Esophagus mucosa (tissue), 1 donor: ENCODE results near the gene ADARB2. TPM values are rescaled to one million over a fixed set of nuclear protein-coding genes. Genes with fewer than 3 reads are reported as not detected.
"Not testable (repeated sequence)": the region's sequence is repeated elsewhere in the genome, so short reads cannot be mapped to it uniquely, and the experiment has no call there.

Experiments
- ATAC-seq: fragments of 200-7000 bp; cut with Tn5 transposase; one replicate; pipeline ENCODE4 v1.9.1; 2020
- total RNA-seq: library from RNA; stranded (reverse); gene quantifications from one replicate; pipeline ENCODE4 v1.2.4, GENCODE V29; 2023
- donor health status: DM: yes; HTN: yes; CAD: no.

Gene ADARB2
- total RNA-seq, 1 donor from 2014 or later = 0.20 TPM

- no peak for ATAC-seq
Observed at GRCh38 chr10:1461016-1461415, 276.3 kb downstream of the ADARB2 start.

- ATAC-seq = peak; percentile 56
Observed at GRCh38 chr10:1459664-1460063, 277.7 kb downstream of the ADARB2 start.

GRCh38 chr10:1454951-1455350 is 282.4 kb downstream of the ADARB2 start:
- ATAC-seq = no peak

GRCh38 chr10:1454428-1454827 is 282.9 kb downstream of the ADARB2 start:
- ATAC-seq = peak; percentile 27

- ATAC-seq = no peak
Observed at GRCh38 chr10:1452777-1453176, 284.5 kb downstream of the ADARB2 start.

- ATAC-seq = no peak
Observed at GRCh38 chr10:1451941-1452340, 285.4 kb downstream of the ADARB2 start.

- ATAC-seq = peak; percentile 85
Observed at GRCh38 chr10:1451362-1451888, 285.9 kb downstream of the ADARB2 start.

- ATAC-seq = no peak
Observed at GRCh38 chr10:1449572-1450205, 287.6 kb downstream of the ADARB2 start.

- no peak for ATAC-seq
Observed at GRCh38 chr10:1449021-1449420, 288.3 kb downstream of the ADARB2 start.

DNA sequence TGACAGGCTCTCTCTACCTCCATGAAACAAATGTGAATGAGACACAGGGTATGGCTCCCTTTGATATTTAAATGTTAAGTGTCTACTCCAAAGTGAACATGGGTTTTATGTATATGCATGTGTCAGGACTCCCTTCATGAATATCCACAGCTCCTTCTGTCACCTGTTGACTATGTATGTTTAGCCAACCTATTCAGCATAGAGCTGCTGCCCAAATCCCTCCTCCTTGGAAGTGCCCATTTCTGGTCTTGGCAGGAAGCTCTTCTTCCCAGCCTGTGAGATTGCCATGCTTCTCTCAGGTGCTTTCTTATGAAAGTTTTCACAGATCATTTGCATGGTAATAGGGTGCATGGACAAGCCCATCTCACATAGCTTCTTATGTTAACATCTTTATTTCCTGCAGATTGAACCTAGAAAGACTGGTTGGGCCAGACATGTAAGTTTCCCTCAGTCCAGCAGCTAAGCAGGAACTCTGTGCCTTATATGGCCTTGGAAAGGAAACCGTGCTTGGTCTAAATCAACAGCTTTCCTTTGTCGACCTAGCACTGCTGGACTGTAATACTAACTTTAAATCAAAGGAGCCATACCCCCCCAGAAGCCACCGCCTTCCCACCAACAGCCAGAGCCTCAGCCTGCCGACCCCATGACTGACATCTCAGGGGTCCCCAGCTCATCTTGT is 288.9 kb downstream of the ADARB2 start:
- ATAC-seq = peak; percentile 91

GRCh38 chr10:1444826-1445225 is 292.5 kb downstream of the ADARB2 start:
- no peak for ATAC-seq

- no peak for ATAC-seq
Observed at GRCh38 chr10:1440897-1441296, 296.4 kb downstream of the ADARB2 start.

DNA sequence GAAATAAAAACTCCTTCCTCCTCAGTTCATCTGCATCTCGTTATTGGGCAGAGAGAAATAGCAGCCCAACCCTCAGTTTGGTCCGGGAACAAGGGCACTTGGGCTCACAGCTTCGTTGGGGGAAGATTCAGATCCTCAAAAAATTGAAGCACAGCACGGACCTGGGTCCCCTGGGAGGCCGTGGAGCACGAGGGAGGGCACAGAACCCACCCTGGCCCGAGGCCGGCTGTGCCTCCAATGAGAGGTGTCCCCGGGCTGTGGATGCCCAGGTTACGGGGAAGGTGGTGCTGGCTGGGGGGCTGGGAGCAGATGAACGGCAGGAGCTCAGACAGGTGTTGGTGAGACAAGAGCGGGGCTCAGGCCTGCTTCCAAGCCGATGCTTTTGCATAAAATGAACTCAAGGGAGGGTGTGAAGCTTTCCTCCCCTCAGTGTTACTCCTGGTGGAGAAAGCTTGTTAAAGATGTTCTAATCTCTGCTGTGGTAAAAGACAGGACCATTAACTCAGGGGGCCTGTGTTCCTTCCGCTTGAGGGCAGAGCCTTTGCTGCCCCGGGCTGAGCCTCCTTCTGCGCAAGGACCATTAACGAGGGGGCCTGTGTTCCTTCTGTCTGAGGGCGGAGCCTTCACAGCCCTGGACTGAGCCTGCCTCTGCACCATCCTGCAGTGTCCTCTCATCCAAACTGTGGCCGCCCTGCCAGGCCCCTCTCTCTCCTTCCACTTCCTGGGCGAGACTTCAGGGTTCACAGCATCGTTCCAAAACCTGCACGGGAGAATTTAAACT is 302.2 kb downstream of the ADARB2 start:
- no peak for ATAC-seq

DNA sequence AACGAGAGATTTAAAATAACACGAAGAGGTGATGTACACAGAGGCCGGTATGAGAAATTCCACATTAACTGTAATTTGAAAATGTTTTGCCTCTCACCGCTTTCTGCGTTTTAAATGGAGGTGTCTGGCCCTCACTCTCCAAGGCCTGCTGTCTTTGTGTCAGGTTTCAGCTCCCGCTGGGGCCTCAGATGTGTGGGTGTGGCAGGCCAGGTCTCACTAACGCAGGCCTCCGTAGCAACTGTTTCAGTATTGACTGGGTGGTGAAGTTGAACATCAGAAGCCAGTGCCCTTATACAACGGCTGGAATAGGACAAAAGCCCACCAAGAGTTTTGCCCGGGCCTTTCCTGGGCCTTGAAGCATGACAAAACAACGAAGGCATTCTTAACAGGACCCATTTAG is 303.1 kb downstream of the ADARB2 start:
- no peak for ATAC-seq

DNA sequence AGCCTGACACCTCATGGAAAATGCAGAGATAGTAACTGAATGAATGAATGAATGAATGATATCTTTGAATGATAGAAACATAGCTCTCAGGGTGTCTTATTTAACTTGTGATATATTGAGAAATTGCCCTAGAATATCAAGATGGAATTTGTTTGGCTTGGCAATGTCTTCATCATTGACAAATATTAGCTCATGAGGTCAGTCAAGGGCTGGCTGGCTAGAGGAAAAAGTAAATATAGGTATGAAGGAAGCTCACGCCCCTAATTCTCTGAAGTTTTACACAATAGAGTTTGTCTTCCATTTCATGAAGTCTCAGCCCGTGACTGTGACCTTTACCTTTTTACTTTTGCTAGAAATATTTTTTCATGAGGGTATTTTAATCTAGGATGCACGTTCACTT is 305.2 kb downstream of the ADARB2 start:
- no peak for ATAC-seq

GRCh38 chr10:1431229-1431628 is 306.1 kb downstream of the ADARB2 start:
- no peak for ATAC-seq

DNA sequence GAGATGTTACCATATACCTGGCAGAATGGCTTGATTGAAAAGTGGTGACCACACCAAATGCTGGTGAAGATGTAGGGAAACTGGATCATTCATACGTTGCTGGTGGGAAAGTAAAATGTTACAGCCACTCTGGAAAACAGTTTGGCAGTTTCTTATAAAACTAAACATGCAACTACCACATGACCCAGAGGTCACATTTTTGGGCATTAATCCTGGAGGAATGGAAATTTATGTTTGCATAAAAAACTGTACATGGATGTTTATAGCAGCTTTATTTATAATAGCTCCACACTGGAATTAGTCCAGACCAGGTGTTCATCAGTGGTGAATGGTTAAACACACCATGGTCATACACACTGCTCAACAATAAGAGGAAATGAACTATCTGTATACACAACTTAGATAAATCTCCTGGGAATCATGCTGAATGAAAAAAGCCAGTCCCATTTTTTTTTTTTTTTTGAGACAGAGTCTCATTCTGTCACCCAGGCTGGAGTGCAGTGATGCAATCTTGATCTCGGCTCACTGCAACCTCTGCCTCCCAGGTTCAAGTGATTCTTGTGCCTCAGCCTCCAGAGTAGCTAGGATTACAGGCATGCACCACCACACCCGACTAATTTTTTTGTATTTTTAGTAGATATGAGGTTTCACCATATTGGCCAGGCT is 309.7 kb downstream of the ADARB2 start:
- ATAC-seq = not testable (repeated sequence)

DNA sequence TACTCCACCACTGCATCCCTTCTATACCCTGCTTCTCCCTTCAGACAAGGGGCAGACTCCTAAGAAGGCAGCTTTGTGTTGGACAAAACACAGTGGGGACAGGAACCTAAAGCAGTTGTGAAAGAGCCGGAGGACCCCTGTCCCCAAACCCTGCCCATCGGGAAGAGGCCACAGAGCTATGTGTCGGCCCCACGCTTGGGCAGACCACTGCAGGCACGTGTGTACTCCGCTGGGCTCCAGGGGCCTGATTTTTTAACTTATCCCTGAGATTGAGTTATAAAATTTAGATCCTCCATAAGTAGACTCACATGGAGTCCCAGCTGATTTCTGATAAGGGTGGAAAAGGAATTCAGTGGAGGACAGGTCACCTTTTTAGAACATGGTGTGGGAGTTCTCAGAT is 310.5 kb downstream of the ADARB2 start:
- no peak for ATAC-seq

DNA sequence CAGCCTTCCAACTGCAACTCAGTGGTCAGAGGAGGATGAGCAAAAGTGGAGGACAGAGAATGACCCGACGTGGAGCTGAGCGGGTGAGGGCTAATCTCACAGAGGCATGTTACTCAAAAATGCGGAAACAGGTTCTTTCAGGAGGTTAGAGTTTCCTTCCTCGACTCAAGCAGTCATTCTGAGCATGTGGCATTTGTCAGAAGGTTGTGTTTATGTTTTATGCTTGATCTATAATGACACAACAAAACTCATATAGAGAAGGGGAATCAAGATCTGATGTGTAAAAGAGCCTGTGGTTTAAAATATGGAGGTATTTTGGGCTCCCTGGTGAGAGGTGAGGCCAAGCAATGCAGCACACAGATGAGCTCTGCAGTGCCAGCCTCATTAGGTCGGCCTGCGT is 311.4 kb downstream of the ADARB2 start:
- no peak for ATAC-seq

- ATAC-seq = no peak
Observed at GRCh38 chr10:1424648-1425047, 312.7 kb downstream of the ADARB2 start.

- no peak for ATAC-seq
Observed at GRCh38 chr10:1423676-1424253, 313.6 kb downstream of the ADARB2 start.

- no peak for ATAC-seq
Observed at GRCh38 chr10:1422275-1422674, 315.1 kb downstream of the ADARB2 start.
